ENCODE results near the gene ATRN. TPM values are rescaled to one million over a fixed set of nuclear protein-coding genes. Genes with fewer than 3 reads are reported as not detected.

Gene ATRN
- total RNA-seq, 2 experiments from 2014 or later = 0.09 to 4.5 TPM

DNA sequence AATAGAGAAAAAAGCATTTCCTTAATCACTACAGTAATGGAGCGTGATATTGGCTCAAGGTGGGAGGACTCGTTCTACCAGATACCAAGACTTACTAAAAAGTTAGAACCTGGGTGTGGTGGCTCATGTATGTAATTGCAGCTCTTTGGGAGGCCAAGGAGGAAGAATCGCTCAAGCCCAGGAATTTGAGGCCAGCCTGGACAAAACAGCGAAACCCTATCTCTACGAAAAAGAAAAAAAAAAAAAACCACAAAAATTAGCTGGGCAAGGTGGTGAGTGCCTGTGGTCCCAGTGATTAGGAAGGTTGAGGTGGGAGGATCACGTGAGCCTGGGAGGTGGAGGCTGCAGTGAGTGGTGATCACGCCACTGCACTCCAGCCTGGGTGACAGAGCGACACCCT lies 24.0 kb upstream of the ATRN start:
- Histone ChIP-seq H3K4me3 (ENCODE audit: low read depth, low read length, poor library complexity, severe bottlenecking) (no peak overlapping the region), H2AFZ (ENCODE audit: low read length) (no peak overlapping the region), H3K27ac (ENCODE audit: low read depth, low read length, poor library complexity, severe bottlenecking) (no peak overlapping the region), H3K79me2 (ENCODE audit: insufficient read depth, low read depth, low read length) (no peaks in the 10 kb centered on the region), H3K9me3 (ENCODE audit: low read length) (no peaks in the 10 kb centered on the region), H3K4me2 (ENCODE audit: low read length) (no peak overlapping the region), H3K36me3 (ENCODE audit: insufficient read depth, low read length) (no peaks in the 10 kb centered on the region), H3K4me1 (ENCODE audit: insufficient read depth, low read length, poor library complexity, severe bottlenecking) (no peaks in the 10 kb centered on the region), H4K20me1 (ENCODE audit: insufficient read depth, low read length) (no peaks in the 10 kb centered on the region), H3K9me2 (ENCODE audit: insufficient read depth, low read length) (no peaks in the 10 kb centered on the region)
- CTCF ChIA-PET (ENCODE audit: unreplicated experiment) = no interaction called here
- no peak for DNase-seq (ENCODE audit: low spot score)
- no peak for TF ChIP-seq EZH2phosphoT487 (IDR thresholded peaks at IDR 0.05; ENCODE audit: borderline replicate concordance, low read depth, low read length)
- TF ChIP-seq, protein P1, sequence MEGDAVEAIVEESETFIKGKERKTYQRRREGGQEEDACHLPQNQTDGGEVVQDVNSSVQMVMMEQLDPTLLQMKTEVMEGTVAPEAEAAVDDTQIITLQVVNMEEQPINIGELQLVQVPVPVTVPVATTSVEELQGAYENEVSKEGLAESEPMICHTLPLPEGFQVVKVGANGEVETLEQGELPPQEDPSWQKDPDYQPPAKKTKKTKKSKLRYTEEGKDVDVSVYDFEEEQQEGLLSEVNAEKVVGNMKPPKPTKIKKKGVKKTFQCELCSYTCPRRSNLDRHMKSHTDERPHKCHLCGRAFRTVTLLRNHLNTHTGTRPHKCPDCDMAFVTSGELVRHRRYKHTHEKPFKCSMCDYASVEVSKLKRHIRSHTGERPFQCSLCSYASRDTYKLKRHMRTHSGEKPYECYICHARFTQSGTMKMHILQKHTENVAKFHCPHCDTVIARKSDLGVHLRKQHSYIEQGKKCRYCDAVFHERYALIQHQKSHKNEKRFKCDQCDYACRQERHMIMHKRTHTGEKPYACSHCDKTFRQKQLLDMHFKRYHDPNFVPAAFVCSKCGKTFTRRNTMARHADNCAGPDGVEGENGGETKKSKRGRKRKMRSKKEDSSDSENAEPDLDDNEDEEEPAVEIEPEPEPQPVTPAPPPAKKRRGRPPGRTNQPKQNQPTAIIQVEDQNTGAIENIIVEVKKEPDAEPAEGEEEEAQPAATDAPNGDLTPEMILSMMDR (conservative IDR thresholded peaks at IDR 0.05; ENCODE audit: low read length) = no peak
- BruUV-seq (replicated peaks) = no TSS peak
- intact Hi-C loops (cut with micrococcal nuclease; ENCODE audit: unreplicated experiment) = no loop called here
- POLR2A ChIA-PET = interaction anchor here (1.3 kb wide), 1 partner anchor 111 kb away, joined by 5 read pairs; no protein-coding TSS in a partner anchor

DNA sequence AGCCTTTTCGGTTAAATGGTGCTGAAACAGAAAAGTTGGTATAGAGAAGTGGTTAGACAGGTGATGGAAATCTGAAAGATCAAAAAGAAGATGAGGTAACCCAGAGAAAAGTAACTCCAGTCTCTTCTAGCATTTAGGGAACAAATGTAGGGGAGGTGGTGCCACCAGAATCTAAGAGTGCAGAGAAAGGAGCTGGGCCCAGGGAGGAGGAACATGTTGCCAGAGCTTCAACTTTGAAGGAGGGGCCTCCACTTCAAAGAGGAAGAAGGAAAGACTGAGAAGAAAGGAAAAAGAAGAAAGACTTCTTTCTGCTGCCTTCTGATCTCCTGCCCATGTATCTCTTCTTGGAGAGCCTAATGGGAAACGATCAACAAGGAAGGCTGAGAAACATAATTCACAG lies 23.5 kb upstream of the ATRN start:
- Histone ChIP-seq H2AFZ (ENCODE audit: low read length) (no peak overlapping the region), H3K27ac (ENCODE audit: low read depth, low read length, poor library complexity, severe bottlenecking) (no peak overlapping the region), H3K4me2 (ENCODE audit: low read length) (no peak overlapping the region), H3K79me2 (ENCODE audit: insufficient read depth, low read depth, low read length) (no peaks in the 10 kb centered on the region), H3K9me3 (ENCODE audit: low read length) (no peaks in the 10 kb centered on the region), H3K9me2 (ENCODE audit: insufficient read depth, low read length) (no peaks in the 10 kb centered on the region), H4K20me1 (ENCODE audit: insufficient read depth, low read length) (no peaks in the 10 kb centered on the region), H3K36me3 (ENCODE audit: insufficient read depth, low read length) (no peaks in the 10 kb centered on the region), H3K4me3 (ENCODE audit: low read depth, low read length, poor library complexity, severe bottlenecking) (no peak overlapping the region), H3K4me1 (ENCODE audit: insufficient read depth, low read length, poor library complexity, severe bottlenecking) (no peaks in the 10 kb centered on the region)
- CTCF ChIA-PET (ENCODE audit: unreplicated experiment) = no interaction called here
- TF ChIP-seq, protein P1 (conservative IDR thresholded peaks at IDR 0.05; ENCODE audit: low read length) = no peak
- no TSS peak for BruUV-seq (replicated peaks)
- intact Hi-C loops (cut with micrococcal nuclease; ENCODE audit: unreplicated experiment) = no loop called here
- no peak for DNase-seq (ENCODE audit: low spot score)
- POLR2A ChIA-PET = no interaction called here

DNA sequence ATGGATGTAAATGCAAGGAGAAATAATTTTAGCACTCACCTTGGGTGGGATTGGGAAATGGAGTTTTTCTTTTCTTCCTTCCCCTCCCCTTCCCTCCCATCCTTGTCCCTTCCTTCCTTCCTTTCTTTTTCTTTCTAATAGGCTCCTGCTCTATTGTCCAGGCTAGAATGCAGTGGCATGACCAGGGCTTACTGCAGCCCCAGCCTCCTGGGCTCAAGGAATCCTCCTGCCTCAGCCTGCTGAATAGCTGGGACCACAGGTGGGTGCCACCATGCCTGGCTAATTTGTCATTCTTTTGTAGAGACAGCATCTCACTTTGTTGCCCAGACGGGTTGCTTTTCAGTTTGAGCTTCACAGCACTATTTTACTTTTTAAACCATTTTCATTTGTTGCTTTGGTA lies 21.5 kb upstream of the ATRN start:
- no peaks in the 10 kb centered on the region for H3K4me1 ChIP-seq (ENCODE audit: insufficient read depth, low read length, poor library complexity, severe bottlenecking)
- DNase-seq (ENCODE audit: low spot score) = no peak
- no peaks in the 10 kb centered on the region for H3K9me2 ChIP-seq (ENCODE audit: insufficient read depth, low read length)
- H3K4me2 ChIP-seq (ENCODE audit: low read length) = no peak overlapping the region
- no peak overlapping the region for H3K4me3 ChIP-seq (ENCODE audit: low read depth, low read length, poor library complexity, severe bottlenecking)
- no peaks in the 10 kb centered on the region for H4K20me1 ChIP-seq (ENCODE audit: insufficient read depth, low read length)
- intact Hi-C loops (cut with micrococcal nuclease; ENCODE audit: unreplicated experiment) = no loop called here
- H3K9me3 ChIP-seq (ENCODE audit: low read length) = no peaks in the 10 kb centered on the region
- H3K79me2 ChIP-seq (ENCODE audit: insufficient read depth, low read depth, low read length) = no peaks in the 10 kb centered on the region
- BruUV-seq (replicated peaks) = no TSS peak
- H3K36me3 ChIP-seq (ENCODE audit: insufficient read depth, low read length) = no peaks in the 10 kb centered on the region
- TF ChIP-seq, protein P1 (conservative IDR thresholded peaks at IDR 0.05; ENCODE audit: low read length) = no peak
- TF ChIP-seq EZH2phosphoT487 (IDR thresholded peaks at IDR 0.05; ENCODE audit: borderline replicate concordance, low read depth, low read length) = no peak
- CTCF ChIA-PET (ENCODE audit: unreplicated experiment) = no interaction called here
- H2AFZ ChIP-seq (ENCODE audit: low read length) = no peak overlapping the region
- POLR2A ChIA-PET = no interaction called here
- H3K27ac ChIP-seq (ENCODE audit: low read depth, low read length, poor library complexity, severe bottlenecking) = no peak overlapping the region

Data from OCI-LY7 (cell line).